ENCODE data around the gene MYO1A. TPM values are rescaled to one million over a fixed set of nuclear protein-coding genes. Genes with fewer than 3 reads are reported as not detected.

The MYO1A gene
- total RNA-seq, 1 experiment from 2014 or later = 1.1 TPM

DNA sequence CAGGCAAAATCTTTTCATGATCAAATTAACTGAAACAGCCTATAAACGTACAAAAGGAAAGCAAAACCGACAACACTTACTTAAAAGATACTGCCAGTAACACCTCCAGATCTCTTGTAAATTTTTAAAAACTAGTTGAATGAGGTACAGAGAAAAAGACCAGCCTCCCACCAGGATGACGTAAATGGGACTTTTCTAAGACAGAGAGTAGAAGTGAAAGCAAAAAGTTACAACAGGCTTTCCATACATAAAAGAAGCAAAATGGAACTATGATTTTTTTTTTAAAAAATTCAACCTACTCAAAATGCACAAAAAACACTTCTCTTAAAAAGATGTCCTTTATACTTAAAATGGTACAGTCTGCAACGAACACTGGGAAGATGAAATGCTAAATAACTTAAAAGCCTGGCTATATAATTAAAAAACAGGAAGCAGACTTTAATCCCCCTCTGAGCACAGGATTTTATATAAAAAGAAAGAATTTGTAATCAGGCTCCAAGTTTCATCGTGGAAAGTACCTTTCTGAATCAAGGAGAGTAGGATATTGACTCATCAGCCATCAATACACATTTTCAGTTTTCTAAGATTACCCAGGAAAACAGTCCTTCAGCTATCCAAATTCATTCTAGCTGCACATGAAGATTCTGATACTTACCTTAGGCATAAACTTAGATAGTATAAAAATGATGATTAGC lies 14.2 kb upstream of the MYO1A start:
- POLR2A ChIA-PET (ENCODE audit: low non-redundant PET) = no interaction called here
- CTCF ChIA-PET = interaction anchor here (1.0 kb wide), 1 partner anchor 48 kb away, joined by 5 read pairs; no protein-coding TSS in a partner anchor
- H3K9me3 ChIP-seq (ENCODE audit: low read depth, low read length, poor library complexity, severe bottlenecking) = no peaks in the 10 kb centered on the region
- no TSS peak for BruUV-seq (replicated peaks)
- H3K27ac ChIP-seq (ENCODE audit: low read depth, low read length, poor library complexity, severe bottlenecking) = peak overlapping the region; percentile 77
- TF ChIP-seq CTCF (conservative IDR thresholded peaks at IDR 0.05; ENCODE audit: low read depth, low read length) (no peak), EZH2 (IDR thresholded peaks at IDR 0.05; ENCODE audit: borderline replicate concordance, low read depth, low read length, poor library complexity, severe bottlenecking) (no peak)
- H3K36me3 ChIP-seq (ENCODE audit: insufficient read depth, low read length, poor library complexity, severe bottlenecking) = peaks cover 58% of the 10 kb centered on the region
- intact Hi-C loops (cut with micrococcal nuclease; ENCODE audit: unreplicated experiment) = loop anchor here (2.0 to 5.0 kb wide), 2 partner anchors 55 to 307 kb away; no protein-coding TSS in a partner anchor
- H3K27me3 ChIP-seq (replicated peaks; ENCODE audit: insufficient read depth, low read depth, low read length, poor library complexity) = no peaks in the 10 kb centered on the region
- H3K4me1 ChIP-seq (ENCODE audit: insufficient read depth, low read length, poor library complexity, severe bottlenecking) = peaks cover 29% of the 10 kb centered on the region
- peak; percentile 68 for DNase-seq (ENCODE audit: low spot score)
- H3K4me3 ChIP-seq (ENCODE audit: low read depth, low read length, poor library complexity, severe bottlenecking) = peak overlapping the region; percentile 31

- no peak for TF ChIP-seq CTCF (conservative IDR thresholded peaks at IDR 0.05; ENCODE audit: low read depth, low read length)
- TF ChIP-seq EZH2 (IDR thresholded peaks at IDR 0.05; ENCODE audit: borderline replicate concordance, low read depth, low read length, poor library complexity, severe bottlenecking) = no peak
- no TSS peak for BruUV-seq (replicated peaks)
- H3K36me3 ChIP-seq (ENCODE audit: insufficient read depth, low read length, poor library complexity, severe bottlenecking) = peaks cover 50% of the 10 kb centered on the region
- intact Hi-C loops (cut with micrococcal nuclease; ENCODE audit: unreplicated experiment) = no loop called here
- H3K9me3 ChIP-seq (ENCODE audit: low read depth, low read length, poor library complexity, severe bottlenecking) = no peaks in the 10 kb centered on the region
- ChIA-PET POLR2A (ENCODE audit: low non-redundant PET) (no interaction called here), CTCF (no interaction called here)
- no peaks in the 10 kb centered on the region for H3K27me3 ChIP-seq (replicated peaks; ENCODE audit: insufficient read depth, low read depth, low read length, poor library complexity)
- no peak overlapping the region for H3K27ac ChIP-seq (ENCODE audit: low read depth, low read length, poor library complexity, severe bottlenecking)
- H3K4me1 ChIP-seq (ENCODE audit: insufficient read depth, low read length, poor library complexity, severe bottlenecking) = peaks cover 7% of the 10 kb centered on the region
- no peak for DNase-seq (ENCODE audit: low spot score)
- H3K4me3 ChIP-seq (ENCODE audit: low read depth, low read length, poor library complexity, severe bottlenecking) = no peak overlapping the region
Observed at GRCh38 chr12:57058454-57058853, 8.5 kb upstream of the MYO1A start.

DNA sequence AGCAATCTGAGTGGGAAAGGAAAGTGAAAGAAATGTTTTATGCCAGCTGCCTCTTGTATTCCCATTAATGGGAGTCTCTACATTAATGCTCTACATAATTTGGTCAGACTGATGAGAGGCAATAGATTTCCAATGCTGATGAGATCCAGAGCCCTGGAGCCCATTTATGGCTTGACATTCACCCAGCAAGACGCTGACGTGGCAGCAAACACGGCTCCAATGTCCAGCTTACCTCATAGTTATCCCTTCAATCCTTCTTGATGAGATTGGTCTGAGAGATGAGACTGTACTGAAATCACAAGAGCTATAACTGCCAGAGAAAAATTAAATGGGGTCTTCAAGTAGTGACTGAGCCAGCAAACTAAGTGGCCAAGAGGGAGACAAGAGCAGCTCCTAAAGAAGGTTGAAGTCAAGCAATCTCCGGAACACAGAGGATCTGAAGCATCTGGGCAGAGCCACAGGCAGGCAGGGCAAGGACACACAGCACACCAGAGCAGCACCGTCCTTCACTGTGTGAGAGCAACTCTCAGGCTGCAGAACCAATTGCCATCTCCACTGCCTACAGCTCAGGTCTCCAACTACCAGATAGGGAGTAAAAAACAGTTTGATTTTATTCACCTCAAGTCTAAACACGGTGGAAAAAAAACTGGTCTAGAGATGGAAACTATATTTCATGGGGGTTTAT lies 7.3 kb upstream of the MYO1A start:
- H3K27me3 ChIP-seq (replicated peaks; ENCODE audit: insufficient read depth, low read depth, low read length, poor library complexity) = no peaks in the 10 kb centered on the region
- BruUV-seq (replicated peaks) = no TSS peak
- no peak for DNase-seq (ENCODE audit: low spot score)
- ChIA-PET CTCF (no interaction called here), POLR2A (ENCODE audit: low non-redundant PET) (no interaction called here)
- intact Hi-C loops (cut with micrococcal nuclease; ENCODE audit: unreplicated experiment) = no loop called here
- TF ChIP-seq EZH2 (IDR thresholded peaks at IDR 0.05; ENCODE audit: borderline replicate concordance, low read depth, low read length, poor library complexity, severe bottlenecking) (no peak), CTCF (conservative IDR thresholded peaks at IDR 0.05; ENCODE audit: low read depth, low read length) (no peak)
- H3K4me3 ChIP-seq (ENCODE audit: low read depth, low read length, poor library complexity, severe bottlenecking) = no peak overlapping the region
- H3K4me1 ChIP-seq (ENCODE audit: insufficient read depth, low read length, poor library complexity, severe bottlenecking) = no peaks in the 10 kb centered on the region
- H3K9me3 ChIP-seq (ENCODE audit: low read depth, low read length, poor library complexity, severe bottlenecking) = no peaks in the 10 kb centered on the region
- H3K27ac ChIP-seq (ENCODE audit: low read depth, low read length, poor library complexity, severe bottlenecking) = no peak overlapping the region
- H3K36me3 ChIP-seq (ENCODE audit: insufficient read depth, low read length, poor library complexity, severe bottlenecking) = peaks cover 44% of the 10 kb centered on the region
